K562 (cell line): ENCODE data around the gene HPS4. TPM values are rescaled to one million over a fixed set of nuclear protein-coding genes. Genes with fewer than 3 reads are reported as not detected.

ENCODE experiments used
- CEBPZ ChIP-seq: fragments of 150-350 bp; IDR thresholded peaks from 2 replicates; pipeline ENCODE4 v1.6.1; 2014; ENCODE audit warnings: low read depth, mild to moderate bottlenecking, low read length, borderline replicate concordance
- E2F3 ChIP-seq: fragments of 250-450 bp; sonication (Bioruptor Pico); IDR thresholded peaks from 2 replicates; pipeline ENCODE4 v1.4.0; 2020; ENCODE audit warnings: mild to moderate bottlenecking
- GATA2 ChIP-seq: sonication (generic); formaldehyde crosslinking; IDR thresholded peaks from 2 replicates; pipeline ENCODE4 v1.4.0; 2020; ENCODE audit warnings: mild to moderate bottlenecking, missing genetic modification reagents
- HDAC6 ChIP-seq: IDR thresholded peaks from 2 replicates; pipeline ENCODE4 v1.6.1; 2012; ENCODE audit warnings: low read depth, mild to moderate bottlenecking, control low read depth, inconsistent platforms, low read length, moderate library complexity
- KAT2B ChIP-seq: IDR thresholded peaks from one replicate; pipeline ENCODE4 v1.6.1; 2012; ENCODE audit warnings: low read depth, mild to moderate bottlenecking, control low read depth, inconsistent platforms, low read length, moderate library complexity
- MAFF ChIP-seq: IDR thresholded peaks from 2 replicates; pipeline ENCODE4 v1.6.1; 2012; ENCODE audit warnings: low read length, improper control_type of control experiment
- POLR2AphosphoS2 ChIP-seq: IDR thresholded peaks from 2 replicates; pipeline ENCODE4 v1.6.1; 2012; ENCODE audit warnings: low read length, improper control_type of control experiment
- SREBF2 ChIP-seq: sonication (generic); formaldehyde crosslinking; IDR thresholded peaks from 2 replicates; pipeline ENCODE4 v1.4.0; 2020; ENCODE audit warnings: mild to moderate bottlenecking, missing genetic modification reagents
- TAL1 ChIP-seq: fragments of 450-650 bp; IDR thresholded peaks from 2 replicates; pipeline ENCODE4 v1.6.1; 2016; ENCODE audit warnings: mild to moderate bottlenecking
- ZBTB11 ChIP-seq, 3 experiments: fragments of 200-800 bp in 1 of 3; fragments of 250-450 bp in 1 of 3; fragments of 450-650 bp in 1 of 3; sonication (Bioruptor Pico) in 1 of 3; sonication (Bioruptor generic) in 1 of 3; formaldehyde crosslinking in 1 of 3; IDR thresholded peaks; 2 replicates each; pipeline versions ENCODE4 v1.6.1 to v1.8.0; 2016 to 2022; ENCODE audit warnings: mild to moderate bottlenecking in 2 of 3, missing genetic modification characterization in 2 of 3, missing compliant biosample characterization in 1 of 3, moderate library complexity in 1 of 3
- ZNF212 ChIP-seq: fragments of 450-650 bp; formaldehyde crosslinking; IDR thresholded peaks from 2 replicates; pipeline ENCODE4 v1.4.0; 2020; ENCODE audit warnings: mild to moderate bottlenecking
- ZNF280B ChIP-seq: fragments of 250-450 bp; sonication (Bioruptor Pico); IDR thresholded peaks from 2 replicates; pipeline ENCODE4 v1.5.1; 2021; ENCODE audit warnings: mild to moderate bottlenecking
- ZNF561 ChIP-seq: fragments of 450-650 bp; formaldehyde crosslinking; conservative IDR thresholded peaks from 2 replicates; pipeline ENCODE4 v1.4.0; 2020; ENCODE audit warnings: mild to moderate bottlenecking, moderate library complexity
- ZNF639 ChIP-seq, 2 experiments: fragments of 200-800 bp in 1 of 2; sonication (Bioruptor generic) in 1 of 2; sonication (generic) in 1 of 2; formaldehyde crosslinking in 1 of 2; IDR thresholded peaks in 1 of 2; conservative IDR thresholded peaks in 1 of 2; 2 replicates each; pipeline versions ENCODE4 v1.5.0 to v1.6.1; 2016 to 2020; ENCODE audit warnings: missing compliant biosample characterization in 1 of 2, missing genetic modification characterization in 1 of 2, missing genetic modification reagents in 1 of 2
- ZNF707 ChIP-seq: fragments of 250-450 bp; sonication (Bioruptor Pico); conservative IDR thresholded peaks from 2 replicates; pipeline ENCODE4 v1.8.0; 2022; ENCODE audit warnings: inconsistent platforms, mild to moderate bottlenecking, moderate library complexity
- ZNF785 ChIP-seq: fragments of 250-450 bp; sonication (Bioruptor Pico); IDR thresholded peaks from 2 replicates; pipeline ENCODE4 v1.4.0; 2020; ENCODE audit warnings: mild to moderate bottlenecking
- ZSCAN29 ChIP-seq: fragments of 450-650 bp; IDR thresholded peaks from 2 replicates; pipeline ENCODE4 v1.6.1; 2017
- polyA plus RNA-seq, 8 experiments: library from polyadenylated mRNA; depleted of rRNA in 4 of 8; stranded (reverse) in 5 of 8; unstranded in 3 of 8; fragments of >200 nt; fragmentation: Nextera tagmentation in 2 of 8; fragmentation: Illumina TruSeq in 1 of 8; extraction: Ambion mirVana in 2 of 8; extraction: Trizol in 1 of 8; gene quantifications; 2 replicates each; pipeline versions ENCODE4 v1.2.1 to v1.2.3, GENCODE V29; 2011 to 2014; ENCODE audit warnings: inconsistent platforms in 1 of 8, missing spikeins in 1 of 8
- total RNA-seq, 7 experiments: library from RNA; depleted of rRNA in 6 of 7; stranded (reverse); fragments of >200 nt in 6 of 7; fragmentation: Illumina TruSeq in 2 of 7; extraction: Trizol in 2 of 7; gene quantifications; 2 replicates each; pipeline versions ENCODE4 v1.2.1 to v1.2.3, GENCODE V29; 2011 to 2021; ENCODE audit warnings: low replicate concordance in 1 of 7

HPS4 gene
- total and polyA plus RNA-seq, 9 of the 15 experiments (the other 6 are each of a cell fraction or from before 2014, with no cell fraction given) = 12.8 to 29.2 (median 25.3) TPM

GRCh38 chr22:26404851-26405421 is 78.6 kb downstream of the HPS4 start (continued):
- TF ChIP-seq GATA2 = peak; percentile 83
- no peak for TF ChIP-seq HDAC6
- no peak for TF ChIP-seq ZNF561 (CRISPR knock-in tag)
- TF ChIP-seq TAL1 = peak; percentile 90
- no peak for TF ChIP-seq KAT2B
- TF ChIP-seq POLR2AphosphoS2 = no peak
- TF ChIP-seq ZNF212 (CRISPR knock-in tag) = no peak
- TF ChIP-seq E2F3 (CRISPR knock-in tag) = no peak
- TF ChIP-seq MAFF = peak; percentile 58; the same call in 1 of the 2 replicates
- no peak for TF ChIP-seq ZNF280B
- TF ChIP-seq SREBF2 = no peak
- TF ChIP-seq CEBPZ = no peak
- TF ChIP-seq ZNF707 = no peak
- TF ChIP-seq ZNF785 (CRISPR knock-in tag) = no peak
- TF ChIP-seq ZNF639 (CRISPR knock-in tag; conservative IDR thresholded peaks at IDR 0.05 in 1 of 2, IDR thresholded peaks at IDR 0.05 in 1 of 2) = peak in 1 of 2 experiments; percentile 49; a peak in 1 of 4 replicates
- TF ChIP-seq ZBTB11 (CRISPR knock-in tag; IDR thresholded peaks at IDR 0.05) = 0 out of 6 replicates have a peak, but pooled peaks of 1 of the 3 experiments have one; percentile 52
- TF ChIP-seq ZSCAN29 = no peak
